ENCODE results near the gene VEPH1.

DNA sequence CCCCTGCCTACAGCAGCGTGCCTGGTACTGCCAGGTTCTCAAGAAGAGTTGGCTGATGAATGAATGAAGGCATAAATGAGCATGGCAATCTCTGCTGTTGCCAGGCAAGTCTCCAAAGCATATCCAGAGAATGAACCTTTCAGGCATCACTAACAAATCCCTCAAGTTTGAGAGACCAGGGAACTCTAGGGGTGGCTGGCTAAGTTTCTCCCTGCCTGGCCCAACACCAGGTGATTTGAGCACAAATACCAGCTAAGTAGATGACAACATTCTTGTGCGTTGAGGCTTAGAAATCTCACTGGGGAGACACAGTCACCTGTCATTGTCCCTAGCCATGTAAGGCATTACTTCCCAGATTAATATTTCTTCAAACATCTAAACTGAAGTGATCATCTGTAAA, 147.9 kb downstream of the VEPH1 start:
- TF ChIP-seq POLR2A (IDR thresholded peaks at IDR 0.05; ENCODE audit: low read depth, low read length) (no peak), TAF1 (IDR thresholded peaks at IDR 0.05; ENCODE audit: low read depth, low read length) (no peak), POLR2AphosphoS5 (IDR thresholded peaks at IDR 0.05; ENCODE audit: low read depth, low read length) (no peak), SPI1 (IDR thresholded peaks at IDR 0.05; ENCODE audit: low read depth, low read length) (no peak)
